Measurements from ENCODE around the gene GPS1.

Gene GPS1

GRCh38 chr17:82104797-82105416 lies 53.2 kb downstream of the GPS1 start:
- H3K4me3 ChIP-seq (ENCODE audit: low read depth, low read length): peak overlapping the region; percentile 53
- no peak for DNase-seq (ENCODE audit: low read depth)
- TF ChIP-seq CTCF (IDR thresholded peaks at IDR 0.05; ENCODE audit: control insufficient read depth, extremely low read depth, insufficient read depth): no peak

DNA sequence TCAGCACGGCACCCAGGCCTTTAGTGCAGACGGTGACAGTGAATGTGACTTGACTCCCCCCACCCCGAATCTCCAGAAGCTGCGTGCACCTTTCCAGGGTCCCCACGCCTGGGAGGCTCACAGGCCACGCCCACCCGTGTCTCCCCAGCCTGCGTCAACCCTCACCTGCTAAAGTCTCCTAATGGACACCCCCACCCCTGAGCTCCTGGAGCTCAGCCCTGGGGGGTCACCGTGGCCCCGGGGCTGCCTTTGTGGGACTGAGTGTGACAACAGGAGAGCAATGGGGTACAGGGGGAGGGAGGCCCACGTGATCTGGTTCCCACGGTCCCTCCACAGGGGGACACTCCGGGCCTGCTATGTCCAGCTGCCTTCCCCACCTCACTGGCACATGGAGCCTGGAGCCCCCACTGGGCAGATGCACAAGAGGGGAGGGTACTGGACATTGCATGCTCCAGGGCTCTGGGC lies 53.8 kb downstream of the GPS1 start:
- DNase-seq (ENCODE audit: low read depth): no peak
- peak overlapping the region; percentile 53 for H3K4me3 ChIP-seq (ENCODE audit: low read depth, low read length)
- TF ChIP-seq CTCF (IDR thresholded peaks at IDR 0.05; ENCODE audit: control insufficient read depth, extremely low read depth, insufficient read depth): no peak

GRCh38 chr17:82105882-82106687 lies 54.4 kb downstream of the GPS1 start:
- DNase-seq (ENCODE audit: low read depth): peak; percentile 98
- peak overlapping the region; percentile 53 for H3K4me3 ChIP-seq (ENCODE audit: low read depth, low read length)
- peak; percentile 57 for TF ChIP-seq CTCF (IDR thresholded peaks at IDR 0.05; ENCODE audit: control insufficient read depth, extremely low read depth, insufficient read depth)

GRCh38 chr17:82106688-82107305 lies 55.1 kb downstream of the GPS1 start:
- peak; percentile 59 for DNase-seq (ENCODE audit: low read depth)
- TF ChIP-seq CTCF (IDR thresholded peaks at IDR 0.05; ENCODE audit: control insufficient read depth, extremely low read depth, insufficient read depth): no peak
- H3K4me3 ChIP-seq (ENCODE audit: low read depth, low read length): peak overlapping the region; percentile 24
